ENCODE data around the gene POLD2.

GRCh38 chr7:44134943-44135628, 11.7 kb upstream of the POLD2 start:
- TF ChIP-seq POLR2A (IDR thresholded peaks at IDR 0.05; ENCODE audit: low read depth, low read length): no peak
- no peak for TF ChIP-seq POLR2AphosphoS5 (IDR thresholded peaks at IDR 0.05; ENCODE audit: low read depth, low read length)
